GM06990 (cell line): ENCODE measurements around the gene PRSS38.

ENCODE experiments used
- DNase-seq: peaks from one replicate; pipeline ENCODE4 v3.0.0-alpha.2; 2011; ENCODE audit not compliant: insufficient read length; ENCODE audit errors: extremely low read depth
- H3K27me3 ChIP-seq: replicated peaks from 2 replicates; pipeline ENCODE4 v1.6.0; 2011; ENCODE audit warnings: low read length; ENCODE audit not compliant: control insufficient read depth, insufficient read depth
- H3K36me3 ChIP-seq: 2 replicates; pipeline ENCODE4 v1.5.1; 2011; ENCODE audit warnings: low read length; ENCODE audit not compliant: control insufficient read depth, insufficient read depth
- H3K4me3 ChIP-seq: replicated peaks from 2 replicates; pipeline ENCODE4 v1.5.1; 2011; ENCODE audit warnings: low read depth, mild to moderate bottlenecking, control low read depth, low read length
- CTCF ChIP-seq: IDR thresholded peaks from 2 replicates; pipeline ENCODE4 v1.5.1; 2011; ENCODE audit warnings: low read length, control low read depth, mild to moderate bottlenecking, inconsistent platforms; ENCODE audit not compliant: insufficient read depth, poor library complexity, severe bottlenecking

PRSS38 gene

DNA sequence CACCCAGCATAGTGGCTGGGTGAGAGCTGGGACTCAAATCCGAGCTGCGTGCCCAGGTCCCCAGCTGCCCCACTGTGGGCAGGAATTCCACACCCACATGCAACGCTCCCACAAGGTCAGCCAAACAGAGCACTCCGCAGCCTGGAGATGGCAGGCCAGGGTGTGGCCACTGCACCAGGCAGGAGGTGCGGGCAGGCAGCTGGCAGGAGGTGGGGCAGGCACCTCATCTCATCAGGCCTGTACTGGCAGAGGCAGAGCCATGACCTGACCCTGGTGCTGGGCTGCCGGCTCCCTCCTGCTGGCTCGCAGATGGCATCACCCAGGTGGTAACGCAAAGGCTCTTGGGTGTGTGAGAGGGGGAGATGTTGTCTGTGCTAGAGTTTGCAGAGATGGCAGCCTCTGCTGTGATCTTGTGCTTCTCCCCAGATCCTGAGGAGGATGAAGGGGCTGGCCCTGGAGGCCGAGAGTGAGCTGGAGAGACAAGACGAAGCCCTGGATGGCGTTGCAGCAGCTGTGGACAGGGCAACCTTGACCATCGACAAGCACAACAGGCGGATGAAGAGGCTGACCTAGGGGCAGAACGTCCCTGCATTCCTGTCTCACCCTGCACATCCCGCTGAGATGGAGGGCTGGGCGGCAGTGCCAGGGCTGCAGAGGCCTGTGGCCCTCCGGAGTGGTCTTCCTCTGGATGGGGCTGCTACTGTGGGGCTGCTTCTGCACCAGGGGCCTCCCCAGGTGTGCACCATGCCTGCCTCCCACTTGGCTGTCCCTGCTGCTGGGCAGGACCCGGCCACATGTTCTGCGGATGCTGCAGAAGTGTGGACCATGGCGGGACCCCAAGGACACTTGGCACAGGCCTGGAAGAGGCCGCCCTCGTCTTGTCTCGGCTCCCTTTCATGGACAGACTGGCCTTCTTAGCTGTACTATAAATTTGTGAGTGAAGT, 35.1 kb upstream of the PRSS38 start:
- DNase-seq, result no peak
- H3K27me3 ChIP-seq, result no peaks in the 10 kb centered on the region
- TF ChIP-seq CTCF, result no peak
- H3K36me3 ChIP-seq, result peaks cover 7% of the 10 kb centered on the region
- H3K4me3 ChIP-seq, result no peak overlapping the region

- no peak for DNase-seq
- no peak for TF ChIP-seq CTCF
- H3K27me3 ChIP-seq, result no peaks in the 10 kb centered on the region
- H3K36me3 ChIP-seq, result peaks cover 5% of the 10 kb centered on the region
- no peak overlapping the region for H3K4me3 ChIP-seq
Observed at GRCh38 chr1:227781314-227781930, 34.1 kb upstream of the PRSS38 start.

DNA sequence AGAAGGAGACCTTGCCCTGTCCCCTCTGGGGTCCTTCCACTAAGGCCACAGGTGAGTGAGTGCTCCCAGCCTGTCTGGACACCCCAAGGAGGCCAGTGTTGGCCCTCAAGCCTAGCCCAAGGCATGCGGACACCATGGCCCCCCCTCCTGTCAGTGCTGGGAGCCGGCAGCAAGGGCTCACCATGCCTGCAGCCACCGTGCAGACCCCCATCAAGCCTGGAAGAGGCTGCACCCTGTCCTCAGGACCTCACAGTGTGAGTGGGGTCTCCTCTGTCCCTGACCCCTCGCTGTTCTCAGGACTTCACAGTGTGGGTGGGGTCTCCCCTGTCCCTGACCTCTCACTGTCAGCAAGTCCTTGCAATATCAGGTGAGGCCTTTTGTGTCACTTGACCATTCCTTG, 33.2 kb upstream of the PRSS38 start:
- no peak for TF ChIP-seq CTCF
- no peaks in the 10 kb centered on the region for H3K27me3 ChIP-seq
- no peak for DNase-seq
- no peak overlapping the region for H3K4me3 ChIP-seq
- H3K36me3 ChIP-seq, result peaks cover 5% of the 10 kb centered on the region

GRCh38 chr1:227785094-227785804, 30.2 kb upstream of the PRSS38 start:
- DNase-seq, result no peak
- Histone ChIP-seq H3K4me3 (no peak overlapping the region), H3K36me3 (peaks cover 5% of the 10 kb centered on the region), H3K27me3 (no peaks in the 10 kb centered on the region)
- TF ChIP-seq CTCF, result no peak

- Histone ChIP-seq H3K27me3 (no peaks in the 10 kb centered on the region), H3K36me3 (peaks cover 1% of the 10 kb centered on the region; the same call in 1 of the 2 replicates), H3K4me3 (no peak overlapping the region)
- no peak for TF ChIP-seq CTCF
- DNase-seq, result no peak
Observed at GRCh38 chr1:227785805-227786671, 29.4 kb upstream of the PRSS38 start.
